SIG-M5 treated with dmso at 0.1 percent for 504 hours (cell line): ENCODE measurements around the gene MAST1.
A peak's percentile ranks its signal among the peaks of the same experiment; 100 is the strongest.

Source experiments
- DNase-seq: peaks from one replicate; lab custom pipeline; 2025; ENCODE audit not compliant: unreplicated experiment; lab: John Stamatoyannopoulos, UW

Gene MAST1

GRCh38 chr19:12867120-12868099, 29.1 kb downstream of the MAST1 start:
- DNase-seq: no peak

GRCh38 chr19:12868540-12869112, 30.3 kb downstream of the MAST1 start:
- DNase-seq: no peak

DNA sequence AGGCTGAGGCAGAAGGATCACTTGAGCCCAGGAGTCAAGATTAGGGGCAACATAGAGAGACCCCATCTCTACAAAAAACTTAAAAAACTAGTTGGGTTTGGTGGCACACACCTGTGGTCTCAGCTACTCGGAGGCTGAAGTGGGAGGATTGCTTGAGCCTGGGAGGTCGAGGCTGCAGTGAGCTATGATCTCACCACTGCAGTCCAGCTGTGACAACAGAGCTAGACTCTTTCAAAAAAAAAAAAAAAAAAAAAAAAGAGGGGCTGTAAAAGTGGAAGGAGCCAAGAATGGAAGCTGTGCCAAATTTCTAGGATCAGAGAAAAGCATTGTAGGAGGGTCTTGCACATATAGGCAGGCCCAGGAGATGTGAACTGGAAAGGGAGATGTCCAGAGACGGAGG, 33.4 kb downstream of the MAST1 start:
- no peak for DNase-seq

- no peak for DNase-seq
Observed at GRCh38 chr19:12872255-12872654, 33.9 kb downstream of the MAST1 start.

GRCh38 chr19:12872941-12873890, 34.9 kb downstream of the MAST1 start:
- DNase-seq: peak; percentile 32

DNA sequence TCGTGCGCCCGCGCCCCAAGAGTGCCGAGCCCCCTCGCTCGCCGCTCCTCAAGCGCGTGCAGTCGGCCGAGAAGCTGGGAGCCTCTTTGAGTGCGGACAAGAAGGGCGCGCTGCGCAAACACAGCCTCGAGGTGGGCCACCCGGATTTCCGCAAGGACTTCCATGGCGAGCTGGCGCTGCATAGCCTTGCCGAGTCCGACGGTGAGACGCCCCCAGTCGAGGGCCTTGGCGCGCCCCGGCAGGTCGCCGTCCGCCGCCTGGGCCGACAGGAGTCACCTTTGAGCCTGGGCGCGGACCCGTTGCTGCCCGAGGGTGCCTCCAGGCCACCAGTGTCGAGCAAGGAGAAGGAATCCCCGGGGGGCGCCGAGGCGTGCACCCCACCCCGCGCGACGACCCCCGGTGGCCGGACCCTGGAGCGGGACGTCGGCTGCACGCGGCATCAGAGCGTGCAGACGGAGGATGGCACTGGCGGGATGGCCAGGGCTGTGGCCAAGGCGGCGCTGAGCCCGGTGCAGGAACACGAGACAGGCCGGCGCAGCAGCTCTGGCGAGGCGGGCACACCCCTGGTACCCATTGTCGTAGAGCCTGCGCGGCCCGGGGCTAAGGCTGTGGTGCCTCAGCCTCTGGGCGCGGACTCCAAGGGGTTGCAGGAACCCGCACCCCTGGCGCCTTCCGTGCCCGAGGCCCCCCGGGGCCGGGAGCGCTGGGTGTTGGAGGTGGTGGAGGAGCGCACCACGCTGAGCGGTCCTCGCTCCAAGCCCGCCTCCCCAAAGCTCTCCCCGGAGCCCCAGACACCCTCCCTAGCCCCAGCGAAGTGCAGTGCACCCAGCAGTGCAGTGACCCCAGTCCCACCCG, 35.8 kb downstream of the MAST1 start:
- DNase-seq: no peak

GRCh38 chr19:12875086-12875485, 36.8 kb downstream of the MAST1 start:
- no peak for DNase-seq

GRCh38 chr19:12880551-12881171, 42.3 kb downstream of the MAST1 start:
- DNase-seq: no peak

- peak; percentile 94 for DNase-seq
Observed at GRCh38 chr19:12881172-12881808, 43.0 kb downstream of the MAST1 start, which contains the start of gene DNASE2. Gene DNASE2 (minus strand): TSS chr19:12881449. CDS start chr19:12881375, 74 bp downstream.

GRCh38 chr19:12882589-12882988, 44.3 kb downstream of the MAST1 start:
- DNase-seq: no peak

DNA sequence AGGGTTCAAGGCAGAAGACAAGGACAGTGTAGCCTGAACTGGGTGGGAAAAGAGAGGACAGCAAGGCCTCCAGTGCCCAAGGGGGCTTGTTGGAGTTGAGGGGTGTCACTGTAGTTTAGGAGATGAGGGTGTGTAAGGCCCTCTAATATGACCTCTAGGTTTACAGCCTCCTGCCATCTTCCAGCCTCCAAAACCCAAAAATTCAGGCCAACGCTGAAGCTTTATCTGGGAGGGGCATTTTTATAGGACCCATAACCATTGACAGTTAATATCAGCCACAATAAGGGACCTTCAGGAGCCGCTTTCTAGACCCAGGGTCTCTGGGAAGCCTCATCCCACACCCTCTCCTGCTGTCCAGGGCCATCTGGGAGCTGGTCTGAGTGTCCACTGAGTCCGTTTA, 45.9 kb downstream of the MAST1 start:
- no peak for DNase-seq

- no peak for DNase-seq
Observed at GRCh38 chr19:12884627-12884925, 46.3 kb downstream of the MAST1 start.

- peak; percentile 67 for DNase-seq
Observed at GRCh38 chr19:12884926-12885748, 46.8 kb downstream of the MAST1 start.

GRCh38 chr19:12885749-12886650, 47.7 kb downstream of the MAST1 start:
- DNase-seq: no peak

GRCh38 chr19:12886651-12886968, 48.3 kb downstream of the MAST1 start:
- DNase-seq: no peak

GRCh38 chr19:12886969-12887747, 48.8 kb downstream of the MAST1 start, which contains the start of gene KLF1:
Gene KLF1 (minus strand): TSS chr19:12887201. CDS start chr19:12887140, 61 bp downstream.
- DNase-seq: no peak
